22Rv1 (cell line): ENCODE measurements around the gene TRHDE.

Experiments used
- CTCF ChIP-seq: fragments of 450-650 bp; IDR thresholded peaks from 2 replicates; pipeline ENCODE4 v1.5.1; 2017; ENCODE audit warnings: mild to moderate bottlenecking
- ZFX ChIP-seq: fragments of 450-650 bp; IDR thresholded peaks from 2 replicates; pipeline ENCODE4 v1.6.1; 2017; ENCODE audit warnings: antibody characterized with exemption, borderline replicate concordance

DNA sequence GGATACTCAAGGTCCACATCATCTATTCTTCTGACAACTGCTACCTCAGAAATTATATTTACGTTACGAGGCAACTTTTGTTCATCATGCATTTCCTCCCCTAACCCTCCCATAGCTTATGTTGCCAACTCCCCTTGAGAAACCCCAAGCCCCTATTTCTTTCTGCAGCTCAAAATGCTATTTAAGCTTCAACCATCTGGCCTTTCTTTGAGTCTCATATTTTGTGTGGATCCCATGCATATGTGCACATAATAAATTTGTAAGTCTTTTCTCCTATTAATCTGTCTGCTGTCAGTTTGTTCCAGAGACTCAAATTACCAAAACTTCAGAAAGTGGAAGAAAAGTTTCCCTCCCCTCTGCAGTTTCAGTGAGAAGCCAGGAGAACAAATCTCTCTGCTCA lies 444.1 kb downstream of the TRHDE start:
- TF ChIP-seq CTCF (no peak), ZFX (no peak)
